C4-2B (cell line): ENCODE data around the gene KCNJ18.
"Not testable (repeated sequence)": the region's sequence is repeated elsewhere in the genome, so short reads cannot be mapped to it uniquely, and the experiment has no call there.

ENCODE experiments used
- CTCF ChIP-seq: fragments of 450-650 bp; conservative IDR thresholded peaks from 2 replicates; pipeline ENCODE4 v1.5.1; 2017; ENCODE audit warnings: mild to moderate bottlenecking
- ZFX ChIP-seq: fragments of 450-650 bp; IDR thresholded peaks from 2 replicates; pipeline ENCODE4 v1.6.1; 2017

- not testable (repeated sequence) for TF ChIP-seq CTCF, ZFX
Observed at GRCh38 chr17:21656518-21657309, 35.6 kb upstream of the KCNJ18 start.
